LNCAP (cell line): ENCODE results near the gene DHX38.

ENCODE experiments used
- CTCF ChIP-seq: fragments of 450-650 bp; IDR thresholded peaks from 2 replicates; pipeline ENCODE4 v1.5.1; 2017; ENCODE audit warnings: mild to moderate bottlenecking

The DHX38 gene

GRCh38 chr16:72120026-72120425 lies 26.4 kb downstream of the DHX38 start:
- TF ChIP-seq CTCF = no peak

- TF ChIP-seq CTCF = no peak
These were observed 28.7 kb downstream of the DHX38 start for GRCh38 chr16:72122308-72122707.

GRCh38 chr16:72122916-72123315 lies 29.3 kb downstream of the DHX38 start:
- TF ChIP-seq CTCF = no peak

GRCh38 chr16:72123426-72123825 lies 29.8 kb downstream of the DHX38 start:
- no peak for TF ChIP-seq CTCF

- no peak for TF ChIP-seq CTCF
These were observed 30.5 kb downstream of the DHX38 start for GRCh38 chr16:72124148-72124547.

GRCh38 chr16:72124761-72125634 lies 31.4 kb downstream of the DHX38 start:
- TF ChIP-seq CTCF = peak; percentile 79

GRCh38 chr16:72125635-72126428 lies 32.2 kb downstream of the DHX38 start:
- TF ChIP-seq CTCF = no peak
